ENCODE results near the gene DPEP1.

DNA sequence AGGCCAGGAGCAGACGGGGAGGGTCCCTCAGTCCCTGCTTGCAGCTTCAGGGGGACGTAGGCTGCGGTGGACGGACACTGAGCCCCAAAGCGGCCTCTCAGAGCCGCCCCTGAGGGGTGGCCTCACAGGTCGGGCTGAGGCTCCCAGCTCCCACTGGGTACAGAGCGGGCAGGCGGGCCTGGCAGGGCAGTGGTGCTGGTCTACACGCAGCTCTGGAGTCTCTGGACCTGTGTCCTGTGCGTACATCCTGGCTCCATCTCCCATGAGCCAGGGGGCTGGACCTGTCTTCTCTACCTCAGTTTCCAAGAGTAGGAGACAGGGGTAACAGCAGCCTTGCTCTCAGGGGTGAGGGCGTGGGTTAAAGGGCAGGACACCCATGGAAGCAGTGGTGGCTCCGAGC, 1.7 kb downstream of the DPEP1 start:
- TF ChIP-seq, protein P1, sequence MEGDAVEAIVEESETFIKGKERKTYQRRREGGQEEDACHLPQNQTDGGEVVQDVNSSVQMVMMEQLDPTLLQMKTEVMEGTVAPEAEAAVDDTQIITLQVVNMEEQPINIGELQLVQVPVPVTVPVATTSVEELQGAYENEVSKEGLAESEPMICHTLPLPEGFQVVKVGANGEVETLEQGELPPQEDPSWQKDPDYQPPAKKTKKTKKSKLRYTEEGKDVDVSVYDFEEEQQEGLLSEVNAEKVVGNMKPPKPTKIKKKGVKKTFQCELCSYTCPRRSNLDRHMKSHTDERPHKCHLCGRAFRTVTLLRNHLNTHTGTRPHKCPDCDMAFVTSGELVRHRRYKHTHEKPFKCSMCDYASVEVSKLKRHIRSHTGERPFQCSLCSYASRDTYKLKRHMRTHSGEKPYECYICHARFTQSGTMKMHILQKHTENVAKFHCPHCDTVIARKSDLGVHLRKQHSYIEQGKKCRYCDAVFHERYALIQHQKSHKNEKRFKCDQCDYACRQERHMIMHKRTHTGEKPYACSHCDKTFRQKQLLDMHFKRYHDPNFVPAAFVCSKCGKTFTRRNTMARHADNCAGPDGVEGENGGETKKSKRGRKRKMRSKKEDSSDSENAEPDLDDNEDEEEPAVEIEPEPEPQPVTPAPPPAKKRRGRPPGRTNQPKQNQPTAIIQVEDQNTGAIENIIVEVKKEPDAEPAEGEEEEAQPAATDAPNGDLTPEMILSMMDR (IDR thresholded peaks at IDR 0.05; ENCODE audit: low read depth, low read length, poor library complexity, severe bottlenecking), result no peak
- TF ChIP-seq EZH2phosphoT487 (IDR thresholded peaks at IDR 0.05; ENCODE audit: borderline replicate concordance, low read length), result no peak

Measured in DOHH2 (cell line).